IMR-90 (cell line): ENCODE measurements around the gene CD36. TPM values are rescaled to one million over a fixed set of nuclear protein-coding genes. Genes with fewer than 3 reads are reported as not detected.

Experiments
- ATAC-seq: fragments of 200-7000 bp; cut with Tn5 transposase; 2 replicates; pipeline ENCODE4 v1.9.1; 2020; ENCODE audit warnings: low read depth, mild to moderate bottlenecking, moderate library complexity
- BruUV-seq: library from RNA; stranded (reverse); fragments of 400-500 nt; replicated peaks from 2 replicates; lab custom pipeline; 2021; lab: Mats Ljungman, UMichigan
- CTCF ChIA-PET: fragments of 300-600 bp; formaldehyde crosslinking; extraction: SDS; loops from one replicate; lab custom pipeline; 2021; ENCODE audit warnings: antibody characterized with exemption; lab: Yijun Ruan, JAX
- POLR2A ChIA-PET: fragments of 300-600 bp; sonication (Branson Sonifier 250); formaldehyde crosslinking; loops from one replicate; lab custom pipeline; 2022; ENCODE audit warnings: antibody characterized with exemption; ENCODE audit not compliant: unreplicated experiment; lab: Charles Lee
- DNase-seq: peaks from one replicate; pipeline ENCODE4 v3.0.0; 2013
- H2AFZ ChIP-seq: replicated peaks from 2 replicates; pipeline ENCODE3; 2013; ENCODE audit warnings: low read length, mild to moderate bottlenecking; ENCODE audit not compliant: poor library complexity
- H2AK5ac ChIP-seq: 2 replicates; pipeline ENCODE4 v1.6.1; 2013; ENCODE audit warnings: low read depth, low read length, inconsistent platforms
- H2AK9ac ChIP-seq: replicated peaks from 2 replicates; pipeline ENCODE3; 2013; ENCODE audit warnings: mild to moderate bottlenecking, low read depth, low read length, moderate library complexity; ENCODE audit not compliant: poor library complexity
- H2BK120ac ChIP-seq: 2 replicates; pipeline ENCODE4 v1.6.1; 2013; ENCODE audit warnings: low read depth, low read length, inconsistent platforms
- H2BK15ac ChIP-seq: 3 replicates; pipeline ENCODE4 v1.6.1; 2013; ENCODE audit warnings: low read depth, low read length, inconsistent platforms
- H2BK20ac ChIP-seq: 2 replicates; pipeline ENCODE4 v1.6.1; 2013; ENCODE audit warnings: low read depth, mild to moderate bottlenecking, inconsistent platforms, low read length, moderate library complexity
- H2BK5ac ChIP-seq: 2 replicates; pipeline ENCODE4 v1.6.1; 2013; ENCODE audit warnings: mild to moderate bottlenecking, low read depth, low read length, inconsistent platforms; ENCODE audit not compliant: poor library complexity, severe bottlenecking
- H3K14ac ChIP-seq: replicated peaks from 2 replicates; pipeline ENCODE4 v1.6.1; 2013; ENCODE audit warnings: low read depth, low read length, inconsistent platforms
- H3K18ac ChIP-seq: 2 replicates; pipeline ENCODE4 v1.6.1; 2013; ENCODE audit warnings: low read depth, low read length, control low read depth
- H3K23ac ChIP-seq: 2 replicates; pipeline ENCODE4 v1.6.1; 2013; ENCODE audit warnings: low read depth, low read length, inconsistent platforms
- H3K27ac ChIP-seq: 2 replicates; pipeline ENCODE4 v1.5.1; 2013; ENCODE audit warnings: mild to moderate bottlenecking, control low read depth, low read length; ENCODE audit not compliant: insufficient read depth
- H3K27me3 ChIP-seq: 2 replicates; pipeline ENCODE4 v1.6.1; 2013; ENCODE audit warnings: low read length; ENCODE audit not compliant: control insufficient read depth, insufficient read depth
- H3K36me3 ChIP-seq: 2 replicates; pipeline ENCODE4 v1.6.1; 2013; ENCODE audit warnings: low read length, mixed read lengths; ENCODE audit not compliant: control insufficient read depth, insufficient read depth
- H3K4ac ChIP-seq: 2 replicates; pipeline ENCODE4 v1.6.1; 2013; ENCODE audit warnings: low read depth, low read length, inconsistent platforms
- H3K4me1 ChIP-seq: 2 replicates; pipeline ENCODE4 v1.6.1; 2013; ENCODE audit warnings: low read length, mixed read lengths; ENCODE audit not compliant: control insufficient read depth, insufficient read depth
- H3K4me2 ChIP-seq: 2 replicates; pipeline ENCODE4 v1.6.1; 2013; ENCODE audit warnings: low read depth, mild to moderate bottlenecking, control low read depth, low read length, moderate library complexity
- H3K4me3 ChIP-seq: 2 replicates; pipeline ENCODE4 v1.5.1; 2013; ENCODE audit warnings: low read depth, mild to moderate bottlenecking, control low read depth, low read length, moderate library complexity; ENCODE audit not compliant: insufficient read depth
- H3K56ac ChIP-seq: 2 replicates; pipeline ENCODE4 v1.6.1; 2013; ENCODE audit warnings: low read length, inconsistent platforms; ENCODE audit not compliant: insufficient read depth; ENCODE audit errors: extremely low read depth
- H3K79me1 ChIP-seq, 2 experiments: 2 replicates each; pipeline ENCODE4 v1.6.1; 2013; ENCODE audit warnings: low read length in 2 of 2, inconsistent platforms in 1 of 2, low read depth in 1 of 2
- H3K9ac ChIP-seq: 2 replicates; pipeline ENCODE4 v1.6.1; 2013; ENCODE audit warnings: low read depth, low read length, control low read depth
- H3K9me1 ChIP-seq: 2 replicates; pipeline ENCODE4 v1.6.1; 2013; ENCODE audit warnings: low read length, inconsistent platforms; ENCODE audit not compliant: insufficient read depth
- H3K9me3 ChIP-seq: 2 replicates; pipeline ENCODE4 v1.6.1; 2013; ENCODE audit warnings: low read length; ENCODE audit not compliant: control insufficient read depth, insufficient read depth
- H4K20me1 ChIP-seq: 2 replicates; pipeline ENCODE4 v1.6.1; 2013; ENCODE audit warnings: low read length, inconsistent platforms; ENCODE audit not compliant: insufficient read depth
- H4K5ac ChIP-seq: 2 replicates; pipeline ENCODE4 v1.6.1; 2013; ENCODE audit warnings: mild to moderate bottlenecking, low read depth, low read length, control low read depth
- H4K8ac ChIP-seq, 2 experiments: 2 replicates each; pipeline ENCODE4 v1.6.1; 2013; ENCODE audit warnings: low read depth in 2 of 2, low read length in 2 of 2, control low read depth in 1 of 2, inconsistent platforms in 1 of 2
- H4K91ac ChIP-seq: 2 replicates; pipeline ENCODE4 v1.6.1; 2013; ENCODE audit warnings: low read depth, low read length, inconsistent platforms; ENCODE audit not compliant: insufficient read depth
- BHLHE40 ChIP-seq: fragments of 150-350 bp; IDR thresholded peaks from 2 replicates; pipeline ENCODE4 v1.6.1; 2016; ENCODE audit warnings: mild to moderate bottlenecking, low read depth, low read length
- CEBPB ChIP-seq: IDR thresholded peaks from 2 replicates; pipeline ENCODE4 v1.6.1; 2012; ENCODE audit warnings: low read depth, low read length, improper control_type of control experiment
- CHD1 ChIP-seq: IDR thresholded peaks from 2 replicates; pipeline ENCODE4 v1.6.1; 2012; ENCODE audit warnings: low read depth, low read length, improper control_type of control experiment
- ELK1 ChIP-seq: fragments of 150-350 bp; IDR thresholded peaks from 2 replicates; pipeline ENCODE4 v1.6.1; 2016; ENCODE audit warnings: low read depth, mild to moderate bottlenecking, low read length, moderate library complexity, borderline replicate concordance
- FOS ChIP-seq: fragments of 150-350 bp; IDR thresholded peaks from 2 replicates; pipeline ENCODE4 v1.6.1; 2016; ENCODE audit warnings: low read depth, low read length
- MAFK ChIP-seq: IDR thresholded peaks from 2 replicates; pipeline ENCODE4 v1.6.1; 2012; ENCODE audit warnings: low read depth, low read length, improper control_type of control experiment
- MAZ ChIP-seq: IDR thresholded peaks from 2 replicates; pipeline ENCODE4 v1.6.1; 2012; ENCODE audit warnings: low read depth, mild to moderate bottlenecking, low read length, improper control_type of control experiment, moderate library complexity, borderline replicate concordance
- MXI1 ChIP-seq: IDR thresholded peaks from 2 replicates; pipeline ENCODE4 v1.6.1; 2012; ENCODE audit warnings: low read depth, mild to moderate bottlenecking, low read length, moderate library complexity, borderline replicate concordance
- NFE2L2 ChIP-seq: fragments of 150-350 bp; IDR thresholded peaks from 2 replicates; pipeline ENCODE4 v1.6.1; 2016; ENCODE audit warnings: low read depth, mild to moderate bottlenecking, low read length
- POLR2A ChIP-seq: IDR thresholded peaks from 2 replicates; pipeline ENCODE4 v1.6.1; 2012; ENCODE audit warnings: mild to moderate bottlenecking, low read depth, low read length
- RAD21 ChIP-seq: IDR thresholded peaks from 2 replicates; pipeline ENCODE4 v1.6.1; 2012; ENCODE audit warnings: low read length, improper control_type of control experiment
- RCOR1 ChIP-seq: IDR thresholded peaks from 2 replicates; pipeline ENCODE4 v1.6.1; 2012; ENCODE audit warnings: mild to moderate bottlenecking, low read length, improper control_type of control experiment; ENCODE audit not compliant: insufficient replicate concordance
- RFX5 ChIP-seq: IDR thresholded peaks from 2 replicates; pipeline ENCODE4 v1.8.0; 2012; ENCODE audit warnings: low read depth, mild to moderate bottlenecking, low read length, moderate library complexity
- SMC3 ChIP-seq: fragments of 150-350 bp; IDR thresholded peaks from 2 replicates; pipeline ENCODE4 v1.6.1; 2016; ENCODE audit warnings: low read depth, mild to moderate bottlenecking, antibody characterized with exemption, low read length, moderate library complexity
- USF2 ChIP-seq: fragments of 150-350 bp; IDR thresholded peaks from 2 replicates; pipeline ENCODE4 v1.6.1; 2017; ENCODE audit warnings: mild to moderate bottlenecking, antibody characterized with exemption, low read length, low read depth
- WGBS, 2 experiments: methylation state at CpG; one replicate each; pipeline versions ENCODE4 v1.1.5 to v1.1.7; 2013; ENCODE audit warnings: missing lambda C conversion rate in 2 of 2; ENCODE audit not compliant: insufficient read length in 1 of 2; ENCODE audit errors: extremely low coverage in 2 of 2; 5-methylcytosine and 5-hydroxymethylcytosine counted together
- dilution Hi-C: fragments of 300-500 bp; cut with HindIII; formaldehyde crosslinking; loops from one replicate; pipeline ENCODE4 v1.14.3; 2018; ENCODE audit warnings: low sequenced_read_pairs; ENCODE audit not compliant: unreplicated experiment
- in situ Hi-C: fragments of 300-500 bp; cut with MboI; formaldehyde crosslinking; loops from 3 replicates; pipeline ENCODE4 v1.14.3; 2019; ENCODE audit warnings: low sequenced_read_pairs, inconsistent platforms, mixed read lengths
- intact Hi-C: fragments of 100-400 bp; cut with micrococcal nuclease; formaldehyde crosslinking; loops from 2 replicates; pipeline ENCODE4 v1.10.0; 2022
- polyA plus RNA-seq, 3 experiments: library from polyadenylated mRNA; depleted of rRNA; stranded (reverse); fragments of >200 nt; gene quantifications; 2 replicates each; pipeline ENCODE4 v1.2.3, GENCODE V29; 2012; ENCODE audit warnings: low replicate concordance in 1 of 3
- total RNA-seq: library from RNA; depleted of rRNA; stranded (reverse); fragments of >200 nt; gene quantifications from 2 replicates; pipeline ENCODE4 v1.2.3, GENCODE V29; 2012

CD36 gene
- total and polyA plus RNA-seq, 2 of the 4 experiments (the other 2 are of a cell fraction): 0.19 to 0.54 TPM

GRCh38 chr7:80589631-80590030, 48.8 kb upstream of the CD36 start (continued):
- TF ChIP-seq RFX5: no peak
- no peak for TF ChIP-seq NFE2L2

- no peak overlapping the region for H3K18ac ChIP-seq
- H4K5ac ChIP-seq: no peak overlapping the region
- no peak overlapping the region for H3K4ac ChIP-seq
- H2BK15ac ChIP-seq: no peak overlapping the region
- no peak overlapping the region for H2AK5ac ChIP-seq
- no peak overlapping the region for H4K8ac ChIP-seq
- dilution Hi-C loops: no loop called here
- DNase-seq (no peak), ATAC-seq (no peak)
- no peak overlapping the region for H3K27ac ChIP-seq
- peaks cover 6% of the 10 kb centered on the region for H3K4me1 ChIP-seq
- H3K4me2 ChIP-seq: no peak overlapping the region
- H3K36me3 ChIP-seq: no peaks in the 10 kb centered on the region
- no peak overlapping the region for H3K9ac ChIP-seq
- H3K9me1 ChIP-seq: no peaks in the 10 kb centered on the region
- H2BK5ac ChIP-seq: no peak overlapping the region
- H4K91ac ChIP-seq: no peak overlapping the region
- H3K79me1 ChIP-seq: no peaks in the 10 kb centered on the region
- in situ Hi-C loops: no loop called here
- H2AFZ ChIP-seq: no peak overlapping the region
- H3K27me3 ChIP-seq: no peaks in the 10 kb centered on the region
- H3K56ac ChIP-seq: no peak overlapping the region
- BruUV-seq: no TSS peak
- intact Hi-C loops: no loop called here
- WGBS, 2 experiments: no CpG with 5 or more reads among the region's 1 CpG
- ChIA-PET POLR2A (no interaction called here), CTCF (no interaction called here)
- no peak overlapping the region for H3K23ac ChIP-seq
- no peak overlapping the region for H2BK120ac ChIP-seq
- H2AK9ac ChIP-seq: no peak overlapping the region
- H4K20me1 ChIP-seq: no peaks in the 10 kb centered on the region
- no peak overlapping the region for H3K4me3 ChIP-seq
- H3K14ac ChIP-seq: no peak overlapping the region
- no peaks in the 10 kb centered on the region for H3K9me3 ChIP-seq
- H2BK20ac ChIP-seq: no peak overlapping the region
- TF ChIP-seq RFX5 (no peak), USF2 (no peak), POLR2A (no peak), MAZ (no peak), SMC3 (no peak), MXI1 (no peak), CEBPB (no peak), NFE2L2 (no peak), ELK1 (no peak), FOS (no peak), BHLHE40 (no peak), RCOR1 (no peak), CHD1 (no peak), MAFK (no peak), RAD21 (no peak)
These were observed 46.8 kb upstream of the CD36 start for GRCh38 chr7:80591654-80592053.
